Mesangial cell (primary cell): ENCODE data around the gene NUP210. TPM values are rescaled to one million over a fixed set of nuclear protein-coding genes. Genes with fewer than 3 reads are reported as not detected.

ENCODE experiments used
- total RNA-seq: library from RNA; depleted of rRNA; stranded (reverse); fragments of >200 nt; gene quantifications from 2 replicates; pipeline ENCODE4 v1.2.3, GENCODE V29; 2015

Gene NUP210
- total RNA-seq = 27.4 and 31.4 TPM in 2 replicates

GRCh38 chr3:13420045-13420830 is at the start of gene NUP210:
NUP210 (minus strand) TSS chr3:13420322; CDS start chr3:13420226, 96 bp downstream.

Other genes with a start within 250 kb of the NUP210 start
- 7.0 and 27.0 TPM in 2 replicates for gene HDAC11, start 60.0 kb upstream of the NUP210 start, total RNA-seq
- gene FBLN2, start 128.8 kb upstream of the NUP210 start, total RNA-seq = 5.9 and 24.3 TPM in 2 replicates